HFF-Myc (cell line): ENCODE measurements around the gene CFAP410.

Experiments used
- DNase-seq: peaks from one replicate; pipeline ENCODE4 v3.0.0-alpha.2; 2011; ENCODE audit warnings: low read depth; ENCODE audit errors: extremely low read depth
- H3K4me3 ChIP-seq: replicated peaks from 2 replicates; pipeline ENCODE4 v1.5.1; 2011; ENCODE audit warnings: low read depth, mild to moderate bottlenecking, control low read depth, low read length
- TF ChIP-seq, protein P1 (sequence below): IDR thresholded peaks from 2 replicates; pipeline ENCODE4 v1.5.1; 2012; ENCODE audit warnings: mild to moderate bottlenecking, low read depth, low read length, control low read depth; ENCODE audit errors: missing control alignments

Gene CFAP410

GRCh38 chr21:44354775-44355771, 15.9 kb upstream of the CFAP410 start:
- no peak for DNase-seq
- TF ChIP-seq, protein P1, sequence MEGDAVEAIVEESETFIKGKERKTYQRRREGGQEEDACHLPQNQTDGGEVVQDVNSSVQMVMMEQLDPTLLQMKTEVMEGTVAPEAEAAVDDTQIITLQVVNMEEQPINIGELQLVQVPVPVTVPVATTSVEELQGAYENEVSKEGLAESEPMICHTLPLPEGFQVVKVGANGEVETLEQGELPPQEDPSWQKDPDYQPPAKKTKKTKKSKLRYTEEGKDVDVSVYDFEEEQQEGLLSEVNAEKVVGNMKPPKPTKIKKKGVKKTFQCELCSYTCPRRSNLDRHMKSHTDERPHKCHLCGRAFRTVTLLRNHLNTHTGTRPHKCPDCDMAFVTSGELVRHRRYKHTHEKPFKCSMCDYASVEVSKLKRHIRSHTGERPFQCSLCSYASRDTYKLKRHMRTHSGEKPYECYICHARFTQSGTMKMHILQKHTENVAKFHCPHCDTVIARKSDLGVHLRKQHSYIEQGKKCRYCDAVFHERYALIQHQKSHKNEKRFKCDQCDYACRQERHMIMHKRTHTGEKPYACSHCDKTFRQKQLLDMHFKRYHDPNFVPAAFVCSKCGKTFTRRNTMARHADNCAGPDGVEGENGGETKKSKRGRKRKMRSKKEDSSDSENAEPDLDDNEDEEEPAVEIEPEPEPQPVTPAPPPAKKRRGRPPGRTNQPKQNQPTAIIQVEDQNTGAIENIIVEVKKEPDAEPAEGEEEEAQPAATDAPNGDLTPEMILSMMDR, result no peak
- no peak overlapping the region for H3K4me3 ChIP-seq

GRCh38 chr21:44354001-44354405, 14.8 kb upstream of the CFAP410 start:
- TF ChIP-seq, protein P1, result no peak
- H3K4me3 ChIP-seq, result no peak overlapping the region
- no peak for DNase-seq

- DNase-seq, result no peak
- TF ChIP-seq, protein P1, result no peak
- H3K4me3 ChIP-seq, result no peak within 1 kb of the TSS
Observed at GRCh38 chr21:44353191-44353970, 14.2 kb upstream of the CFAP410 start, which contains the start of gene TRPM2. TSS of gene TRPM2 (plus strand) at chr21:44353621. CDS start at chr21:44353701, 80 bp downstream.

DNA sequence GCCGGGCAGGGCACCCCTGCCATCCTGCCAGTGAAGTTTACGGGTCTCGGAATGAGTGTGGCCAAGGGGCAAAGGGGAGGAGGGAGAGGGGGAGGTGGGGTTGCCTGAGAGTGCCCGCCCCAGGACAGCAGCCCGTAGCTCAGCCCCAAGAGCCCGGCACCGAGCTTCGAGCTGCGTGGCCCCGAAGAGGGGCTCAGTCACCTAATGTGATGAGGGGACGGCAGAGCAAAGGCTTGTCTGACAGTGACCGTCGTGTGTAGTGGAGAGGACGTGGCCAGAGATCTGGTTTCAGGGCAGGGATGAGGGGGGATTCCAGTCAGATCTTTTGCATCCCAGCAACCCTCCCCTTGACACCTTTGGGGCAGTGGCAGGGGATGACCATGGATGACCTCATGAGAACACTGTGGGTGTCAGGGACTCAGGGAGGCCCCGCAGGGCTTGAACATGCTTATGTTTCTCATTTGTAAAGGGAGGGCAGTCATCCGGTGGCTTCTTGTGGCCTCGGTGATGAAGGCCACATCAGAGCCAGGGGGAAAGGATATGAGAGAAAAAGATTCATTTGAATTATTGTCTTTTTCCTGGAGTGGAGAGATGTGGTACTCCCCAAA, 13.2 kb upstream of the CFAP410 start:
- TF ChIP-seq, protein P1, result no peak
- no peak for DNase-seq
- no peak overlapping the region for H3K4me3 ChIP-seq

DNA sequence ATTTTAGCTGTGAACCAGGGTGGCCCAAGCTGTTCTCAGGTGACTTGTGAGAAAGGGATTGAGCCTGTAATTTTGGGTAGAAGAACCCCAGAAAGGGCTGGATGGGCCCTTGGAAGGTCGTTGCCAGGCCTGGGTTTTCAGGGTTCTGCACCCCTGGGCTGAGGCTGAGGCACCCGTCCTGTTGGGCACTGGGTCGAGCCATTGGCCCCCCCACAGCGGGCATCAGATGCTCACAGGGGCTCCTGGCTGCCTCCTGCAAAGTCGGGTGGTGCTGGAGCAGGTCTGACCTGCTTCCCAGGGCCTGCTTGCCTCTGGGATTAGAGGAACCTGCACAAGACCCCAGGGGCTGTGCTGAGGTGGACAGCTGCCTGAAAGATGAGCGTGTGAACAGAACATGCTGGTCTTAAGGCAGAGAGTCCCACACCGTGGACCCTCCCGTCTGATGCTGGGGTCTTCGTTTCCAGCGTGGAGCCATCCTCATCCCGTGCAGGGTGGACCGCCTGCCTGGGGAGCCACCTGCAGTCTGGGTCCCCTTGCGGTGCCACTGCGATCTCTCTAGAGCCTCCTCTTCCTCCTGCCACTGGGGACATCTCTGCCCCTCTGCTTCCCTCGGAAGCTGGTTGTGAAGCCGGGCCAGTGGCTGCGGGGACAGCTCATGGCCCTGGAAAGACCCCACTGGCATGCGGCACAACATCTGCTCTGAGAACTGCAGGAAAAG, 12.5 kb upstream of the CFAP410 start:
- no peak for DNase-seq
- H3K4me3 ChIP-seq, result no peak overlapping the region
- TF ChIP-seq, protein P1, result no peak
